ENCODE measurements around the gene MEGF10.
A peak's percentile ranks its signal among the peaks of the same experiment; 100 is the strongest.

MEGF10 gene

DNA sequence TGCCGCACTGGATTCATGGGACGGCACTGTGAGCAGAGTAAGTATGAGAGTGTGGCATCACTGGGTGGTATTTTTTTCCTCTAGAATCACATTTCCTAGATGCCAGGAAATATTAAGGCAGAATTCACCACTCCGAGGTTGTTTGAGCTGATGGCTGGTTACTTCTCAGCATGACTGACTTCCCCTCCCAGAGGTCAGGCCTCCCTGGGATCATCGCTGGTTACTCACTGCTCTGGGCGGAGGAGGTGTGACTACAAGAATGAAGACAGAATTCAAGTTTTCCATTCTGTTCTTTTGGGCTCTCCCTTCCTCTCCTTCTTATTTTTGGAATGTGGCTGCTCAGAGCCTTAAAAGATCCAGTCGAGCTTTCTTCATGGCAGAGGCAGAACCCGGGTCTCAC lies 150.2 kb downstream of the MEGF10 start:
- peak; percentile 7 for DNase-seq (ENCODE audit: low spot score)

DNA sequence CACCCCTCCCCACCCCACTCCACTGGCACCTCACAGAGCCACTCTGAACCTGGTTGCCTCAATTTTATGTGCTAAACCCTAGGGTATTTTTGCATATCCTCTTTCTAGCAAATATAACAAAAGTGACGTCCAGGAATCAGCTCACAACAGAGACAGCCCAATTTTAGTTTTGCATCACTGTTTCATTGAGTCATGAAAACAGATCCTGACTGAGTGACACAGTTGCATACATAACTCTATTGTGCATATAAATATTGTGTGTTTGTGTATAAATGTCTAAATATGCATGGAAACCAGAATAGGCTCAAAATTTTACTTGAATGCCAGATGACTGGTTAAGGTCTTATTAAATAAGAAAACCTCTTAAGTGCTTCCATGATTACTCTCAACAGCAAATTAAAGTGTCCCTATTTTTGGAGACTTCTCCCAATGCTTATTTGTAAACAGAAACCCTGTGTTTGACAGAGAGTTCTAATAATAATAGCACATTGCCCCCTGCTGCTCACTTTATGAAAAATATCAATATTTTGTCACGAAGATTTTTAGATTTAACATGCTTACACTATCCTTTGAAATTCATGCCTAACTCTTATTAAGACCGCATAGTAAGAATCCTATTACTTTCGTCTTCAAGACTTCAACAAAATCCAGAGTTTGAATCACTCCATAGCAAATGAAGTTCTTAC lies 151.3 kb downstream of the MEGF10 start:
- peak; percentile 40 for DNase-seq (ENCODE audit: low spot score)

DNA sequence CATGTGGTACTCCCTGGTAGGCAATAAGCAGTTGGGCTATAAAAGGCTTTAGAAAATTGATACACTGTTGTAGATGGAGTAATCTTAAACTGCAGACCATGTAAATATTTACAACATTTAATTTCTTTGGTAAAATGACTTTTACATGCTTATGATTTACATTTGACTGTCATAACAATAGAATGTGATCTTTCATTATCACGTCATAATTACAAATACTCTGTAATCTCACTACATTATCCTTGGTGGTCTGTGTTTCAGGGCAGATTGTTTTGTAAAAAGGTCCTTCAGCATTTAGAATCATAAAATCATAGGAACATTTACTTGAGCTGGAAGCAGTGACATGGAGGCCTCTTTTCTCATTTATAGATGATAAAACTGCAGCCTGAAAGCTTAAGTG lies 153.6 kb downstream of the MEGF10 start:
- no peak for DNase-seq (ENCODE audit: low spot score)

DNA sequence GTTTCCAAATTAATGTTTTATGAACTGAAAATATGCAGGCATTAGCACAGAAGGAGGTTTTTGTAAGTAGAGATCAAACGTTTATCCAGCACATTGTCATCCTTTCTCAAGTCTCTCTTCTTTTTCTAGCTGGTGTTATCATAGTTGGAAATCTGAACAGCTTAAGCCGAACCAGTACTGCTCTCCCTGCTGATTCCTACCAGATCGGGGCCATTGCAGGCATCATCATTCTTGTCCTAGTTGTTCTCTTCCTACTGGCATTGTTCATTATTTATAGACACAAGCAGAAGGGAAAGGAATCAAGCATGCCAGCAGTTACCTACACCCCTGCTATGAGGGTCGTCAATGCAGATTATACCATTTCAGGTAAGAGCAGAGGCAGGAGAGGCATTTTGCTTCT lies 154.7 kb downstream of the MEGF10 start:
- DNase-seq (ENCODE audit: low spot score), result no peak

DNA sequence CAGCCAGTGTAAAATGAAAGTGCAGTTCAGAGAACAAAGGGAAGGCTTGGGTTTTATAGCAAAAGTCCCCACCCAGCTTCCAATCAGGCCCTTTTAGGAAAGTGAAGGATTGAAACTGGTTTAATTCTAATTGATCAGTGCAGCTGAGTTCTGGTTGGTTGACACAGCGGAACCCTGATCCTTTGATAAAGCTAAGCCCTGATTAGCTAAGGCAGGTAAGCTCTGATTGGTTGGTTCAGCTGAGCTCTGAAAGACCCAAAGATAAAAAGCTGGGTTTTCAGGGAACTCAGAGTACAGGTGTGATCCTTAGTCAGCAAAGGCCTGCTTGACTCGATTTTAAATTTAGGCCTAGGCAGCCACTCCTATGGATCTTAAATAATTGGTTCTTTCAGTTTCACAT lies 156.0 kb downstream of the MEGF10 start:
- no peak for DNase-seq (ENCODE audit: low spot score)

DNA sequence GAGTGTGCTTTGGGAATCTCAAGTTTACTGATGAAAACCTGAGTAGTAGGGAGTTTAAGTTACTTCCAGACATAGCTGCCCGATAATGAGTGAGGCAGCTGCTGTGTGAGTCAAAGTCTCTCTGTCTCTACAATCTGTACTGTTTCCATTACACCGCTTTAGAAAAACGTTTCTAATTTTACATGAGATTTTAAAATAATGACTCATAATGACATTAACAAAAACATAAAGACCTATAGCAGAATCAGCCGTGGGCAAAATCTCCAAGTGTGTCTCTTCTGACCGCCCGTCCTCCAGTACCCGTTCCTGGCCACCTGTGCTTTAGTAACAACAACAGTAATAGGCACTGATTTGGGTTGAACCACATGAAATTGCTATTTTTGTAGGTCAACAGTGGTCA lies 157.2 kb downstream of the MEGF10 start:
- DNase-seq (ENCODE audit: low spot score), result no peak

DNA sequence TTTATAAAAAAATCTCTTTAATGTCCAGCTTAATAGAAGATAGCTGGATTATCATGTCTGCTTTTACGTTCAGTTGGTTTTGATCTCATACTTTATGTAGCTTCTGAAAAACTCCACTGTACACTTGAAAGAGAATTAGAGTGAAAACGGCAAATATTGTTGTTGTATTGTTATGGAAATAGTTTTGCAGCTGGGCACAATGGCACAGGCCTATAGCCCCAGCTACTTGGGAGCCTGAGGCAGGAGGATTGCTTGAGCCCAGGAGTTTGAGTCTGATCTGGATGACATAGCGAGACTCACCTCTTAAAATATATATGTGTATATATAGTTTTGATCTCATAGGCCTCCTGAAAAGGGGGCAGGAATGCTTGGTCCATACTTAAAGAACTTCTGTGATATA lies 159.4 kb downstream of the MEGF10 start:
- no peak for DNase-seq (ENCODE audit: low spot score)

DNA sequence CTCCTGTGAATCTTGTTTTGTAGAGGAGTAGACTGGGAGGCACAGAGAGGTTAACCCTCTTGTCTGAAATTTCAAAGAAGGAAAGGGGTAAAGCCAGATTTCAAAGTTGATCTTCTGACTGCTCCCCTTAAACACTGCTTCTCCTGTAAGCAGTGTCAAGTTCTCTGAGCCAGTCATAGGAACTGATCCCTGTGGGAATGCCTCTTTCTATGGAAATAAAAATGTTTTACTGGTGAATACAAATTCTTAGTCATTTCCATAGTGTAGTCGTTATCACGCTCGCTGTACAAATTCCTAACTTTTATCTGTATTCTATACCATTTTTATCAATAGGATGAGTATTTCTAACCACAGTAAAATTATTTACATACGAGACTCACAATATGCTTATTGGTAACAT lies 160.5 kb downstream of the MEGF10 start:
- DNase-seq (ENCODE audit: low spot score), result no peak

DNA sequence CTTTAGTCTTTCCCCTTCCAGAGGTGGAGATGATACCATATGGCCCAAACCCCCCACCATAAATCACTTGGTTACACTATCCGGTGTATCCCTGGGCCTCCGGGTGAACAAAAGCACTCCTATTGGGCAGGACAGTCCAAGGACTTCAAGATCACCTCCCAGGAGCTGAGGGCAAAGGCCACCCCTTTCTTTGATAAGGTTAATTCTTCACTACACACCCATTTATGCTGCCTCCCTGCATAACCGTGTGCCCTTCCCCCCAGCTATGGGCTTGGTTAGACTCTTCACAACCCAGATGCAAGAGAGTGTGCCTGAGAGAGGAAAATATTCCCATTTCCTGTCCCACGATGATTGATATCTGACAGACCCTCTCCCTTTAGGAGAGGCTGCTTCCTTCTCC lies 162.0 kb downstream of the MEGF10 start:
- no peak for DNase-seq (ENCODE audit: low spot score)

DNA sequence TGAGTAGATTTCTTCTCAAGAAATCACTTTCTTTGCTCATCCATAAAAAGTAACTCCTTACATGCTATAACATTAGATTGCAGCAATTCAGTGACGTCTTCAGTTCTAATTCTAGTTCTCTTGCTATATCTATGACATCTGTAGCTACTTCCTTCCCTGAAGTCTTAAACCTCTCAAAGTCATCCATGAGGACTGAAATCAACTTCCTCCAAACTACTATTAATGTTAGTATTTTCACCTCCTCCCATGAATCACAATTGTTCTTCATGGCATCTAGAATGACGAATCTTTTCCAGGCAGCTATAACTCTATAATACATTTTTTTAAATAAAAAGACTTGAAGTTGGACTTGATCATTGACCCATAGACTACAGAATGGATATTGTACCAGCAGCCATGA lies 180.6 kb downstream of the MEGF10 start:
- no peak for DNase-seq (ENCODE audit: low spot score)

DNA sequence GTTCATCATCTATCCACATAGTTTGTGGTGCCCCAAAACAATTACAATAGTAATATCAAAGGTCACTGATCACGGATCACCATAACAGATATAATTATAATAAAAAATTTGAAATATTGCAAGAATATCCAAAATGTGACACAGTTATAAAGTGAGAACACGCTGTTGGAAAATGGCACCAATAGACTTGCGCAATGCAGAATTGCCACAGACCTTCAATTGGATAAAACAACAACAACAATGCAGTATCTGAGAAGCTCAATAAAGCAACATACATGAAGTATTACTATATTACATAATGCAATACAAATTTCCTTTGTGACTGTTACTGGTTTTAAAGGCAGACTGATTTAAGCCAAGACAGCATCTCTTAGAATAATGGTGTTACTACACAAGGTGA lies 182.1 kb downstream of the MEGF10 start:
- DNase-seq (ENCODE audit: low spot score), result no peak

DNA sequence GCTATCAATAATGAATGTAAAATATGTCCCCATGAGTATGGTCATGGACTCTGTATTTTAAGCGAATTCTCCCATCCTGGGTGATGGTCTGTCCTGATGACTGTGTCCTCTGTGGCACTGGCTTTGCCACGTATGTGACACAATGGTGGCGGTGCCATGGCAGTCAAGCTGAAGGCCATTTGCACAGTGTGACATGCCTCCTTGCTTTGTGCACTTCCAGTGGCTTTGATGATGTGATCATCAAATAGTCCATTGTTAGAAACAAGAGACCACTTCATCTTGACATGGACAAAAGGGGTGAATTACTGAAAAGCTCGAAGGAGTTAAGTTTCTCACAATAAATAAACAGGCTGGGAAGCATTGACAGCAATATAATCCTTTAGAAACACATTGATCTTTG lies 195.9 kb downstream of the MEGF10 start:
- no peak for DNase-seq (ENCODE audit: low spot score)

DNA sequence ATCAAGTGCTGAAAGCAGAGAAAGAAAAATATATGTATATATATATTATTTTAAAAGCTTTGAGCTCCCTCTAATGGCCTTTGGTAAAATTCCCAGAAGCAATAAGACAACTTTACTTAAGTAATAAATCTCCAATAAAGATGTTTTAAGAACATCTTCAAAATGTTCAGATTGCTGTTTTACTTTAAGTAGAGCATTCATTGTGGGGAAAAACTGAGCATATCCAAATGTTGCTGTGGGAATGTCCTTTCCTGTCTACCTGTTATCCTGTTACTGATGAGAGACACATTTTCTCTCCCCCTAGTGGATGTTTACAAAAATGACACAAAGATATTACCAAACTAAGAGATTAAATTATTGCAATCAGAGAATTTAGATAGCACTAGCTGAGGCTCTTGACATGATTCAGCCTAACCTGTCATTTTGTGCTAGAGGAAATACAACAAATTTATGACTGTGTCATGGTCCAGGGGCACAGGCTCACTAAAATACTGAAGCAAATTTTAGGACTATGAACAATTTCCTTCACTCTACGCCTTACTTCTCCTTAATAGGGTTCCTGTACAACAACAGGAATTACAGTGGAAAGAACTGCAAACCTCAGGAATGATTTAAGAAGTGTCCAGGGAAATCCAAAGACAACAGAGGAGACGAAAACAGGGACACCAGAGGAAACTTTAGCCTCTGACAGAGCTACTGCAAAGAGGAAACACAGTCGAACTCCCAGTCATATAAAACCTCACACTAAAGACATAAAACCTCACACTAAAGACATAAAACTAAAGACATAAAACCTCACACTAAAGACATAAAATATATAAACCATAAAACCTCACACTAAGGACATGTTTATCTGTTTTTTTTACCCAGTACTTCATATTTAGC lies 202.5 kb downstream of the MEGF10 start:
- DNase-seq (ENCODE audit: low spot score), result peak; percentile 40

DNA sequence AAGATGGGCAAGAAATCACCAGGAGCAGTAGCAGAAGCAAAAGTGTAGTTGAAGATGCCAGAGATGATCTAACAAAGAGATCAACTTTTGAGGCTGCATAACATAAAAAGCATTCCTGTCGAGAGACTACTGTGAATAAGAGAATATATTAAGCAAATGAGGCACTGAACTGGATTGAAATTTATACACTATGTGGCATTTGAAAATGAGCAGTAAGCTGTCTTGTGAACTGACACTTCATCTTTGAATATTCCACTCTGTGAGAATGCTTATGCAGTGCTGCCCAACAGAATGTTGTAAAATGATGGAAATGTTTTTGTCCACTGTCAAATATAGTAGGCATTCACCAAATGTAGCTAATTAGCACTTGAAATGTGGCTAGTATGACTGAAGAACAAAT lies 208.0 kb downstream of the MEGF10 start:
- DNase-seq (ENCODE audit: low spot score), result no peak

DNA sequence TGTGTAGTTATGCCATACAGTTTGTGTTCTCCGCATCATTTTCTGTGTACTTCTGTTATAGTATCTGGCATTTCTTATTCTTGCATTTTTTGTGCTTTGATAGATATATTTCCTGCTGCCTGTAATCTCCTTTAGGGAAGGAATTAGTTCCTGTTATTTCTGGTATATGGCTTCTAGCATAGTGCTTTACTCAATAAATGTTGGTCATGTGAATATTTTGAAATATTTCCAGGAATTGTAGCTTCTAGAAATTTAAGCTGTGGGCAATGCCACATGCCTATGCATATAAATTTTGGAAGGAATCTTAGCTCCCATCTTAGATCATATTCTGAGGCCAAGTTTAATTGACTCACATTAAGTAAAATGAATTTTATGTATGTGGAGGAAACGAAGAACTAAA lies 215.3 kb downstream of the MEGF10 start:
- no peak for DNase-seq (ENCODE audit: low spot score)

DNA sequence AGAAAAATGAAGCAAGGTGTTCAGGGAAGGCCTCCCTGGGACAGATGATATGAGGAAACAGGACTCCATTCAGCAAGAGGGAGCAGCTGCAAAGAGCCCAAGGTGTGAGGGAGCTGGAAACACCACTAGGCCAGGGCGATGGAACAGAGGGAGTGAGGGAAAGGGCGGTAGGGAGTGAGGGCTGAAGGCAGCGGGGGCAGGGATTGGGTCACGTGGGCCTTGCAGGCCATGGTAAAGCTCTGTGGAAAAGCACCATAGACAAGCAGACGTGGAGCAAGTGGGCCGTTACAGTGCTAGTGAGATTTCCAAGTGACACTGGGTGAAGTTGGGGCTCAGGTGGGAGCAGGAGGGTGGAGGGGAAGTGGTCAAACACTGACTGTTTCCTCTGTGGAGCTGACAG lies 216.0 kb downstream of the MEGF10 start:
- no peak for DNase-seq (ENCODE audit: low spot score)

DNA sequence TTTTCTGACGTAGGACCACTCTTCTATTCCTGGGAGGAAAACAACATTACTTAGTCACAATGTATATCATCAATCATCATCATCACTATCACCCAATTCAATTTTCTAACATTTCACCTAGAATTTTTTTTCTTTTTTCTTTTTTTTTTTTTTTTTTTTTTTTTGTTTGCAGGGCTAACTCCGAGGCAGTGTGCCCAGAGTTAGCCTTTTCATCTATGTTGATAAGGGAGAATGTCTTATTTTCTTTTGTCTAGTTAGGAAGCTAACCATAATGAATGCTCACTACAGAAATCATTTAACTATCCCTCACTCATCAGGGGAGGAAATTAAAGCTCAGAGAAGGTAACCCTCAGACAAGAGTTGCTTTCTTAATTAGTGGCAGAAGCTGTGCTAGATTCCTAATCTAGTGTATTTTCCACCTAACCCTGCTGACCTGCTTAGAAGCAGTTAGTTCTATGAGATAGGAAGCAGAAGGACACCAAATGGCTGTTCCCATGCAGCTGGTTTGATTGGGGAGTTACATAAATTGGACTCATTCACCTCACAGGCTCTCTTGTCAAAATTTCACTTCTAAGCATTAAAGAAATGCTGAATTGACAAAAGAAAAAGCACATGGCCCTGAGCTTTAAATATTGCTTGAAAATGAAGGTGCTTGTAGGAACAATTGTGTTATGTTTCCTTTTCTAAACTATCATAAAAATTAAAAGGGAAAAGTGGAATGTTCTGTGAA lies 218.2 kb downstream of the MEGF10 start:
- no peak for DNase-seq (ENCODE audit: low spot score)

Data from GM03348 (cell line).